GM20000 (cell line): Measurements from ENCODE around the gene MAST4.

Experiments
- DNase-seq: peaks from one replicate; pipeline ENCODE4 v3.0.0; 2012; ENCODE audit warnings: low spot score
- TF ChIP-seq, protein P1 (sequence below): IDR thresholded peaks from 2 replicates; pipeline ENCODE4 v1.5.1; 2012; ENCODE audit warnings: mild to moderate bottlenecking, control low read depth; ENCODE audit errors: extremely low read depth, missing control alignments

MAST4 gene

DNA sequence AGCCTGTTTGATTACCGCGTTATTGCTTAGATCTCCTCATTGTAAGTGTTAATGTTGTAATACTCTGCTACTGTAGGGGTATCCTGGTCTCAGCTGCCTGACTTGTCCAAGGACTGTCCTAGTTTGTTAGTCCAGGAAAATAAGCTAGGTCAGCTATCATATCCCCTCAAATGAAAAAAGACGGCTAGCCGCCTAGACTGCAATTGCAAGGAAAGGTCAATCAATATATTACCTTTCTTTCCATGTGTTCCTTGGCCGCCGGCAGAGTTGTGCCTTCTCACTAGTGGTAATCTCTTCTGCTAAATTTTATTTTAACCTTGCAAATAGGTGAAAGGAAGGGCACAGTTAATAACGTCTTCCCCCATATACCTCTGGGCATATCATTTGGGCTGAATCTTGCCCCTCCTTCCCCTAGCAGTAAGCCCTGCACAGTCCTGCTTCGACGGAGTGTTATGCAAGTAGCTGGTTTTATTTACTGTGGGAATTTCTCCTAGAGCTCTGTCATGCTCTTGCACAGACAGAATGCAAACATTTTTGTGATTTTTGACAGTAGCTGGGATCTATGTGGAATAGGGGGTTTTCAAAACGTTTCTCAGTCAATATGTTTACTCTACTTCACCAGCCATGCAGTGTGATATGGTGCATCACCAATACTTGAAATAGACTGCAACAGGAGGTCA is 288.5 kb downstream of the MAST4 start:
- TF ChIP-seq, protein P1, sequence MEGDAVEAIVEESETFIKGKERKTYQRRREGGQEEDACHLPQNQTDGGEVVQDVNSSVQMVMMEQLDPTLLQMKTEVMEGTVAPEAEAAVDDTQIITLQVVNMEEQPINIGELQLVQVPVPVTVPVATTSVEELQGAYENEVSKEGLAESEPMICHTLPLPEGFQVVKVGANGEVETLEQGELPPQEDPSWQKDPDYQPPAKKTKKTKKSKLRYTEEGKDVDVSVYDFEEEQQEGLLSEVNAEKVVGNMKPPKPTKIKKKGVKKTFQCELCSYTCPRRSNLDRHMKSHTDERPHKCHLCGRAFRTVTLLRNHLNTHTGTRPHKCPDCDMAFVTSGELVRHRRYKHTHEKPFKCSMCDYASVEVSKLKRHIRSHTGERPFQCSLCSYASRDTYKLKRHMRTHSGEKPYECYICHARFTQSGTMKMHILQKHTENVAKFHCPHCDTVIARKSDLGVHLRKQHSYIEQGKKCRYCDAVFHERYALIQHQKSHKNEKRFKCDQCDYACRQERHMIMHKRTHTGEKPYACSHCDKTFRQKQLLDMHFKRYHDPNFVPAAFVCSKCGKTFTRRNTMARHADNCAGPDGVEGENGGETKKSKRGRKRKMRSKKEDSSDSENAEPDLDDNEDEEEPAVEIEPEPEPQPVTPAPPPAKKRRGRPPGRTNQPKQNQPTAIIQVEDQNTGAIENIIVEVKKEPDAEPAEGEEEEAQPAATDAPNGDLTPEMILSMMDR: no peak
- DNase-seq: no peak

DNA sequence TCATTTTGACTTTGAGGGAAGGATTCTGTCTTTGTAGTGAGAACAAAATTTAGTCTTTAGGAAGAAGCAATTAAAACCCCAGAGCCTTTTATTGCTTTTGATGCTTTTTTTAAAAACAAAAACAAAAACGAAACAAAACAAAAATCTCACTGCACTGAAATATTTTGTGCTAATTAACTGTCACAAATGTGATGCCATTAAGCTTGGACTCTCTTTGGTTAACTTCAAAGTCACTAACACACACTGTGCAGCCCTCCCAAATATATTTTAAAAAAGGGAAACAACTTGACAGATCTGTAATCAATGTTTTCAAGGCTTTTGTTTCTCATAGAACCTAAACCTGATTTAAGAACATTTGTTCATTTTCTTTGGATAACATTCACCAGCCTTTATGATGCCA is 290.7 kb downstream of the MAST4 start:
- no peak for DNase-seq
- TF ChIP-seq, protein P1: no peak

DNA sequence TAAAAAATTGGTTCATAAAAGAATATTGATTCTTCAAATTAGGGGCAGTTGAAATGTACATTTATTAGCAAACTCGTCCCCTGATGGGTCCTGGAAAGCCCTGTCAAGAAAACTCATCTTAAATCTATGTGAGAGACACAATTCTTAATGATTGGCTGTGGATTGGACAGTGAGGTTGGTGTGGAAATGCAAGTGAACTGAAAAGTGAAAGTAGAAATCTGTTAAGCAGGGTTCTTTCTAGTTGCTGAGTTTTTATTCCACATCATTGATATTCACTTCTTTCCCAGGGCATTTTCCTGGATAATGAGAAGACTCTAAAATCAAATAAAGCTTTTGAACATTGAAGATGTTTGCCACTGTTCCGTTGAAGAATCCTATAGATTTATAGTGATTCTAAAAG is 292.4 kb downstream of the MAST4 start:
- no peak for DNase-seq
- TF ChIP-seq, protein P1: no peak

DNA sequence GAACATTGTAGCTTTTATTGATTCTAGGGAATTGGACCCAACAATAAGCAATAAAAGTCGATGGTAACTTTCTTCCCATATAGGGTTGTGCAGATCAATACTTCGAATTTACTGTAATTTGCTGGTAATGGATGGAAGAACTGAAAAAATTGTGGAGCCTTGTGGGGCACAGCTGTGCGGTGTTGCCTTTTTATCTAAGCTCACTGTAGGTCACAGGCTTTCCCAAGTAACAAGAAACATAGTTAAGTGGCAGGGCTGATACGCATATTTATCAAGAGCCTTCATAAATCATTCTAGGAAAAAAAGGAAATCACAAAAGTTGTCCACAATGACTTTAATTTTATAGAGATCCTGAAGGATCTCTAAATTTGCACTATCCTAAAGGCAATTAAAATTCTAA is 292.9 kb downstream of the MAST4 start:
- TF ChIP-seq, protein P1: no peak
- DNase-seq: no peak

DNA sequence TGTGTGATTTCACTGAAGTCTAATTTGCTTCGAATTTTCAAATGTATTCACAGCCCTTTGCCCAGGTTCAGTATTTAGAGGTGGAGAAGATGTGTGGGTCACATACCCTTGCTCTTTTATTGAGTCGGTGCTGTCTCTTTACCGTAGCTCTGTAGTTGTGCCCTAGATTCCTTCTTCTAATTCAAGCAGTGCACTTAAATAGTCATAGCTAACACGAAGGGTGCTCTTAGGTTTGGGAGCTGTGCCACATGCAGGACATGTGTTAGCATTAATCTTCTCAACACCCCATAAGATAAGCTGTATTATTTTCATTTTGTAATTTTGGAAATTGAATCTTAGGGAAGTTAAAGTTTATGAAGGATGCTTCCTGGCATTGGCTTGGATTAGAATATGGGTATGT is 293.3 kb downstream of the MAST4 start:
- TF ChIP-seq, protein P1: no peak
- no peak for DNase-seq

DNA sequence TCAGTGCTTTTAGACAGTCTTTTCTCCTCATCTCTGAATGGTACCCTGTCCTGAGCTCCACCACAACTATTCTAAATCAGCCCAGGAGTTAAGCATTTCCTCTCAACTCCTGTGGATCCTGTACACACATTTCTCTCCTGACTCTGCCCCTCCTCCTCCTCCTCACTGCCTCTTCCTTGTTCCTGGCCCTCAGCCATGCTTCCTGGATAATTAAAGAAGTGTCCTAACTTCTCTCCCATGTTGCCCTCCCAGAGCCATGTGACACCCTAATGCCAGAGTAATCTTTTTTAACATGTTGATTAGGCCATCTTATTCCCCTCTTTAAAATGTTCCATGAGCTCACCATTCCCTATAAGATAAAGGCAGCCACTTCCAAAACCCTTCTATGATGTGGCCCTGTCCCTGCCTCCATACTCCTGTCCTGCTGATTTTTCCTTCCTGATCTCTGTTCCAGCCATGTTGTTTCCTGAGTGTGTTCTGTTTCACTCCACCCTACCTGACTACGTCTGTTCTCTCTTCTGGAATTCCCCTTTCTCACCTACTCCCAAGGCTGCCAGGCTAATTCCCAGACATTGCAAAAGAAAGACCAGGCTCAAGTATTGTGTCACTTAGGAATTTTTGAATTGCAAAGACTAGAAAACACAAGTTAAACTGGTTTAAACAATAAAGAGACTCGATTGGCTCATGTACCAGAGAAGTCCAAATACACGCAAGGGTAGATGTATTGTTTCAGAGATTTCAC is 295.2 kb downstream of the MAST4 start:
- no peak for DNase-seq
- TF ChIP-seq, protein P1: no peak

DNA sequence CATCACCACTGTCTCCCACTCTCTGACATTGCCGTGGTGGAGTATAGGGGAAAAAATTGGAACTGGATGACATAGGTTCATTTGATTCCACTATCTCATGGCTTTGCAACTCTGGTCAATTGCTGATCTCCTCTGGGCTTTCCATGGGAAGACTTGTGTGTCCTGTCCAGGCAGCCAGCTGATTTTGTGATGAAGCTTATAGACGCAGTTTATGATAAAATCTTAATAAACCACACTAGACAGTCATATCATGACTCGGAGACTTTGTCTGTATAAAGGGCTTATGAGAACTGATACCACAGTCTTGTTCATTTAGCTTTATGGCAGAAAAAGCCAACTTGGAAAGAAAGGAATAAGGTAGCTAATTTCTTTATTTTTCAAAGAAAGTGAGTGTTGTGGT is 296.5 kb downstream of the MAST4 start:
- no peak for DNase-seq
- TF ChIP-seq, protein P1: no peak
